Neural crest cell (in vitro differentiated cells): ENCODE measurements around the gene DVL1. TPM values are rescaled to one million over a fixed set of nuclear protein-coding genes. Genes with fewer than 3 reads are reported as not detected.

Source experiments
- DNase-seq: peaks from one replicate; pipeline ENCODE4 v3.0.0; 2021; ENCODE audit warnings: low read depth, mixed read lengths, low spot score
- H3K27ac Mint-ChIP-seq: one replicate; pipeline ENCODE4 v1.8.0; 2021; ENCODE audit warnings: mild to moderate bottlenecking, mixed read lengths; ENCODE audit not compliant: unreplicated experiment
- H3K27me3 Mint-ChIP-seq: 2 replicates; pipeline ENCODE4 v1.8.0; 2021; ENCODE audit warnings: low read depth, mild to moderate bottlenecking, mixed read lengths
- H3K36me3 Mint-ChIP-seq: 2 replicates; pipeline ENCODE4 v1.8.0; 2021; ENCODE audit warnings: low read depth, mild to moderate bottlenecking, mixed read lengths
- H3K4me1 Mint-ChIP-seq: 2 replicates; pipeline ENCODE4 v1.8.0; 2021; ENCODE audit warnings: mixed read lengths
- H3K4me3 Mint-ChIP-seq: one replicate; pipeline ENCODE4 v1.8.0; 2021; ENCODE audit warnings: mild to moderate bottlenecking, mixed read lengths
- H3K9me3 Mint-ChIP-seq: 2 replicates; pipeline ENCODE4 v1.8.0; 2021; ENCODE audit warnings: mixed read lengths
- CTCF ChIP-seq: fragments of 200-600 bp; sonication (generic); conservative IDR thresholded peaks from 2 replicates; pipeline ENCODE4 v1.5.0; 2021; ENCODE audit warnings: antibody characterized with exemption, mild to moderate bottlenecking
- microRNA-seq: library from miRNA; unstranded; fragments of <30 nt; microRNA quantifications from one replicate; pipeline ENCODE4, GENCODE V29; 2020
- total RNA-seq: library from RNA; stranded (reverse); gene quantifications from 2 replicates; pipeline ENCODE4 v1.2.1, GENCODE V29; 2021

DVL1 gene
- total RNA-seq, 1 donor from 2014 or later = 63.4 TPM

GRCh38 chr1:1286313-1287261 is 62.6 kb downstream of the DVL1 start:
- no peak for TF ChIP-seq CTCF
- H3K36me3 Mint-ChIP-seq = no peaks in the 10 kb centered on the region
- no peaks in the 10 kb centered on the region for H3K9me3 Mint-ChIP-seq
- no peak overlapping the region for H3K27ac Mint-ChIP-seq
- H3K27me3 Mint-ChIP-seq = peaks cover 2% of the 10 kb centered on the region
- no peak overlapping the region for H3K4me3 Mint-ChIP-seq
- no peak for DNase-seq
- H3K4me1 Mint-ChIP-seq = no peaks in the 10 kb centered on the region

GRCh38 chr1:1285611-1286311 is 63.5 kb downstream of the DVL1 start:
- H3K4me1 Mint-ChIP-seq = no peaks in the 10 kb centered on the region
- H3K27ac Mint-ChIP-seq = no peak overlapping the region
- H3K4me3 Mint-ChIP-seq = no peak overlapping the region
- no peak for TF ChIP-seq CTCF
- no peaks in the 10 kb centered on the region for H3K36me3 Mint-ChIP-seq
- H3K27me3 Mint-ChIP-seq = peaks cover 2% of the 10 kb centered on the region
- no peak for DNase-seq
- no peaks in the 10 kb centered on the region for H3K9me3 Mint-ChIP-seq

Small RNA genes within 50 kb of the gene (microRNA-seq; reads per million reads assigned to microRNA genes)
- gene MIR6726 (13.6 reads per million, percentile 29 among the genes with 10 or more reads in this experiment), gene MIR6727 (1.8 reads per million), gene MIR6808 (3.0 reads per million)

Other genes with a start within 250 kb of the DVL1 start
- 26.1 and 26.2 TPM in 2 replicates for gene C1orf159, start 233.3 kb downstream of the DVL1 start, total RNA-seq
- not detected in 2 replicates for gene TTLL10, start 175.5 kb downstream of the DVL1 start, total RNA-seq
- not detected in 2 replicates for gene TNFRSF18, start 142.8 kb downstream of the DVL1 start, total RNA-seq
- gene TNFRSF4, start 135.3 kb downstream of the DVL1 start, total RNA-seq = 0.19 and 0.20 TPM in 2 replicates
- gene SDF4, start 117.4 kb downstream of the DVL1 start, total RNA-seq = 76.1 and 93.8 TPM in 2 replicates
- 39.8 and 41.1 TPM in 2 replicates for gene B3GALT6, start 117.2 kb downstream of the DVL1 start, total RNA-seq
- gene C1QTNF12, start 102.7 kb downstream of the DVL1 start, total RNA-seq = 0.66 and 0.79 TPM in 2 replicates
- 77.0 and 80.8 TPM in 2 replicates for gene UBE2J2, start 75.6 kb downstream of the DVL1 start, total RNA-seq
- gene SCNN1D, start 69.0 kb downstream of the DVL1 start, total RNA-seq = 5.9 and 10.8 TPM in 2 replicates
- 111 and 124 TPM in 2 replicates for gene ACAP3, start 41.5 kb downstream of the DVL1 start, total RNA-seq
- gene PUSL1, start 40.8 kb downstream of the DVL1 start, total RNA-seq = 26.3 and 27.9 TPM in 2 replicates
- 137 and 160 TPM in 2 replicates for gene INTS11, start 24.8 kb downstream of the DVL1 start, total RNA-seq
- 18.9 and 19.8 TPM in 2 replicates for gene CPTP, start 24.6 kb downstream of the DVL1 start, total RNA-seq
- gene TAS1R3, start 18.1 kb downstream of the DVL1 start, total RNA-seq = 0.64 and 0.68 TPM in 2 replicates
- 5.0 and 5.8 TPM in 2 replicates for gene MXRA8, start 9.1 kb upstream of the DVL1 start, total RNA-seq
- gene AURKAIP1, start 25.8 kb upstream of the DVL1 start, total RNA-seq = 127 and 128 TPM in 2 replicates
- 249 and 261 TPM in 2 replicates for gene CCNL2, start 49.9 kb upstream of the DVL1 start, total RNA-seq
- 113 and 117 TPM in 2 replicates for gene MRPL20, start 57.9 kb upstream of the DVL1 start, total RNA-seq
- 0.66 and 0.89 TPM in 2 replicates for gene ANKRD65, start 71.9 kb upstream of the DVL1 start, total RNA-seq
- gene VWA1, start 86.3 kb upstream of the DVL1 start, total RNA-seq = 8.9 and 9.6 TPM in 2 replicates
- gene ATAD3C, start 100.3 kb upstream of the DVL1 start, total RNA-seq = 0.23 and 0.41 TPM in 2 replicates
- gene ATAD3B, start 122.3 kb upstream of the DVL1 start, total RNA-seq = 45.1 and 50.0 TPM in 2 replicates
- gene ATAD3A, start 162.7 kb upstream of the DVL1 start, total RNA-seq = 54.4 and 58.0 TPM in 2 replicates
- 13.4 and 16.9 TPM in 2 replicates for gene TMEM240, start 191.2 kb upstream of the DVL1 start, total RNA-seq
- gene SSU72, start 225.4 kb upstream of the DVL1 start, total RNA-seq = 132 and 134 TPM in 2 replicates